ENCODE data around the gene HFE.

HFE gene

DNA sequence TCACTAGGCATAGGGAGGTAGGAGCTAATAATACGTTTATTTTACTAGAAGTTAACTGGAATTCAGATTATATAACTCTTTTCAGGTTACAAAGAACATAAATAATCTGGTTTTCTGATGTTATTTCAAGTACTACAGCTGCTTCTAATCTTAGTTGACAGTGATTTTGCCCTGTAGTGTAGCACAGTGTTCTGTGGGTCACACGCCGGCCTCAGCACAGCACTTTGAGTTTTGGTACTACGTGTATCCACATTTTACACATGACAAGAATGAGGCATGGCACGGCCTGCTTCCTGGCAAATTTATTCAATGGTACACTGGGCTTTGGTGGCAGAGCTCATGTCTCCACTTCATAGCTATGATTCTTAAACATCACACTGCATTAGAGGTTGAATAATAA is 1.1 kb downstream of the HFE start:
- H3K4me1 ChIP-seq: peaks cover 32% of the 10 kb centered on the region
- H3K4me2 ChIP-seq: peak overlapping the region; percentile 94
- peaks cover 4% of the 10 kb centered on the region; the same call in 1 of the 2 replicates for H3K9me3 ChIP-seq
- H3K9ac ChIP-seq: peak overlapping the region; percentile 81; the same call in 1 of the 2 replicates
- TF ChIP-seq Cebpa-rat (IDR thresholded peaks at IDR 0.05): no peak
- no peaks in the 10 kb centered on the region for H4K20me1 ChIP-seq
- H3K27ac ChIP-seq: peak overlapping the region; percentile 79
- H3K27me3 ChIP-seq: no peaks in the 10 kb centered on the region
- H3K4me3 ChIP-seq: peak overlapping the region; percentile 75
- H3K36me3 ChIP-seq: no peaks in the 10 kb centered on the region

DNA sequence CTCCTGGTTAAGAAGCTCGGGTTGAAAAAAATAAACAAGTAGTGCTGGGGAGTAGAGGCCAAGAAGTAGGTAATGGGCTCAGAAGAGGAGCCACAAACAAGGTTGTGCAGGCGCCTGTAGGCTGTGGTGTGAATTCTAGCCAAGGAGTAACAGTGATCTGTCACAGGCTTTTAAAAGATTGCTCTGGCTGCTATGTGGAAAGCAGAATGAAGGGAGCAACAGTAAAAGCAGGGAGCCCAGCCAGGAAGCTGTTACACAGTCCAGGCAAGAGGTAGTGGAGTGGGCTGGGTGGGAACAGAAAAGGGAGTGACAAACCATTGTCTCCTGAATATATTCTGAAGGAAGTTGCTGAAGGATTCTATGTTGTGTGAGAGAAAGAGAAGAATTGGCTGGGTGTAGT is 2.0 kb downstream of the HFE start:
- Histone ChIP-seq H3K9ac (no peak overlapping the region), H3K9me3 (0 out of 2 replicates have a peak, but pooled peaks cover 4% of the 10 kb centered on the region), H3K4me3 (no peak overlapping the region), H3K4me2 (no peak overlapping the region), H3K36me3 (no peaks in the 10 kb centered on the region), H3K27me3 (no peaks in the 10 kb centered on the region), H3K4me1 (peaks cover 32% of the 10 kb centered on the region), H3K27ac (no peak overlapping the region), H4K20me1 (no peaks in the 10 kb centered on the region)
- no peak for TF ChIP-seq Cebpa-rat (IDR thresholded peaks at IDR 0.05)

DNA sequence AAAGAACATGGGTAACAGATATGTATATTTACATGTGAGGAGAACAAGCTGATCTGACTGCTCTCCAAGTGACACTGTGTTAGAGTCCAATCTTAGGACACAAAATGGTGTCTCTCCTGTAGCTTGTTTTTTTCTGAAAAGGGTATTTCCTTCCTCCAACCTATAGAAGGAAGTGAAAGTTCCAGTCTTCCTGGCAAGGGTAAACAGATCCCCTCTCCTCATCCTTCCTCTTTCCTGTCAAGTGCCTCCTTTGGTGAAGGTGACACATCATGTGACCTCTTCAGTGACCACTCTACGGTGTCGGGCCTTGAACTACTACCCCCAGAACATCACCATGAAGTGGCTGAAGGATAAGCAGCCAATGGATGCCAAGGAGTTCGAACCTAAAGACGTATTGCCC is 5.2 kb downstream of the HFE start:
- Histone ChIP-seq H3K36me3 (no peaks in the 10 kb centered on the region), H3K27me3 (no peaks in the 10 kb centered on the region), H3K4me3 (no peak overlapping the region), H3K27ac (no peak overlapping the region), H3K4me2 (peak overlapping the region; percentile 41), H4K20me1 (no peaks in the 10 kb centered on the region), H3K4me1 (peaks cover 32% of the 10 kb centered on the region), H3K9me3 (0 out of 2 replicates have a peak, but pooled peaks cover 4% of the 10 kb centered on the region), H3K9ac (no peak overlapping the region)
- TF ChIP-seq Cebpa-rat (IDR thresholded peaks at IDR 0.05): no peak

DNA sequence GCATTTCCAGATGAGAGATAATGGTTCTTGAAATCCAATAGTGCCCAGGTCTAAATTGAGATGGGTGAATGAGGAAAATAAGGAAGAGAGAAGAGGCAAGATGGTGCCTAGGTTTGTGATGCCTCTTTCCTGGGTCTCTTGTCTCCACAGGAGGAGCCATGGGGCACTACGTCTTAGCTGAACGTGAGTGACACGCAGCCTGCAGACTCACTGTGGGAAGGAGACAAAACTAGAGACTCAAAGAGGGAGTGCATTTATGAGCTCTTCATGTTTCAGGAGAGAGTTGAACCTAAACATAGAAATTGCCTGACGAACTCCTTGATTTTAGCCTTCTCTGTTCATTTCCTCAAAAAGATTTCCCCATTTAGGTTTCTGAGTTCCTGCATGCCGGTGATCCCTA is 6.8 kb downstream of the HFE start:
- TF ChIP-seq Cebpa-rat (IDR thresholded peaks at IDR 0.05): no peak
- Histone ChIP-seq H3K4me1 (peaks cover 20% of the 10 kb centered on the region), H3K4me2 (no peak overlapping the region), H3K9ac (no peak overlapping the region), H3K36me3 (no peaks in the 10 kb centered on the region), H4K20me1 (no peaks in the 10 kb centered on the region), H3K9me3 (0 out of 2 replicates have a peak, but pooled peaks cover 4% of the 10 kb centered on the region), H3K27me3 (no peaks in the 10 kb centered on the region), H3K4me3 (no peak overlapping the region), H3K27ac (no peak overlapping the region)

DNA sequence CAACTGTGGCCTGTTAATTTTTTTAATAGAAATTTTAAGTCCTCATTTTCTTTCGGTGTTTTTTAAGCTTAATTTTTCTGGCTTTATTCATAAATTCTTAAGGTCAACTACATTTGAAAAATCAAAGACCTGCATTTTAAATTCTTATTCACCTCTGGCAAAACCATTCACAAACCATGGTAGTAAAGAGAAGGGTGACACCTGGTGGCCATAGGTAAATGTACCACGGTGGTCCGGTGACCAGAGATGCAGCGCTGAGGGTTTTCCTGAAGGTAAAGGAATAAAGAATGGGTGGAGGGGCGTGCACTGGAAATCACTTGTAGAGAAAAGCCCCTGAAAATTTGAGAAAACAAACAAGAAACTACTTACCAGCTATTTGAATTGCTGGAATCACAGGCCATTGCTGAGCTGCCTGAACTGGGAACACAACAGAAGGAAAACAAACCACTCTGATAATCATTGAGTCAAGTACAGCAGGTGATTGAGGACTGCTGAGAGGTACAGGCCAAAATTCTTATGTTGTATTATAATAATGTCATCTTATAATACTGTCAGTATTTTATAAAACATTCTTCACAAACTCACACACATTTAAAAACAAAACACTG is 10.1 kb downstream of the HFE start:
- Histone ChIP-seq H3K4me1 (peaks cover 5% of the 10 kb centered on the region), H3K36me3 (no peaks in the 10 kb centered on the region), H3K9ac (no peak overlapping the region), H3K4me3 (no peak overlapping the region), H3K4me2 (no peak overlapping the region), H3K27ac (no peak overlapping the region), H4K20me1 (no peaks in the 10 kb centered on the region), H3K27me3 (no peaks in the 10 kb centered on the region), H3K9me3 (no peaks in the 10 kb centered on the region)
- no peak for TF ChIP-seq Cebpa-rat (IDR thresholded peaks at IDR 0.05)

DNA sequence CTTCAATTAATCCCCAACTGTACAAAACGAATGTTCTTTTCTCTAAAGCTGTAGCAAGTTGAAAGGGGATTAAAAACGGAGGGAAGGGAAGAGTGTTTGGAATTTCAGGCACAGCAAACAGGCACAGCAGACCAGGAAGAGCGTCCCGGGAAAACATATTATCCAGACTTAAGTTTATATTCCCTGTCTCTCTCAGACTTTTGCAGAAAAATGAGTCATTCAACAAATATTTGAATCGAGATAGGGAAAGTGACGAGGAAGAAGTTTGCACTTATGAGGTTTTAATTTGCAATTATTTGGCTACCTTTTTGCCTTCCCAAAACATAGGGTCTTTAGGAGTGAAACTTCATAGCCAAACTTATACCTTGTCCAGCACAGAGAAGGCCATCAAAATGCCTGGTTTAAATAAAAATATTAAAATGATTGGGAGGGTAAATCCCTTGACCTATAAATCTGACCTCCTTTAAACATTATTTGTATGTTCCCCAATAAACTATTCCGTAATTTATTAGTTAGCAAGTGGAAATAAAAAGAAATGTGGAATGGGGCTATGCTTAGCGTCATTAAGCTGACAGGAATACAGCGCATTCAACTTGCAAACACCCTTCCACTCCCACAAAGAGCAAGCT is 16.0 kb downstream of the HFE start:
- Histone ChIP-seq H4K20me1 (no peaks in the 10 kb centered on the region), H3K36me3 (0 out of 2 replicates have a peak, but pooled peaks cover 6% of the 10 kb centered on the region), H3K27me3 (no peaks in the 10 kb centered on the region), H3K4me2 (peak overlapping the region; percentile 91), H3K9me3 (peaks cover 27% of the 10 kb centered on the region), H3K9ac (peak overlapping the region; percentile 83; the same call in 1 of the 2 replicates), H3K27ac (peak overlapping the region; percentile 74), H3K4me3 (peak overlapping the region; percentile 66; the same call in 1 of the 2 replicates), H3K4me1 (peaks cover 17% of the 10 kb centered on the region)
- no peak for TF ChIP-seq Cebpa-rat (IDR thresholded peaks at IDR 0.05)

DNA sequence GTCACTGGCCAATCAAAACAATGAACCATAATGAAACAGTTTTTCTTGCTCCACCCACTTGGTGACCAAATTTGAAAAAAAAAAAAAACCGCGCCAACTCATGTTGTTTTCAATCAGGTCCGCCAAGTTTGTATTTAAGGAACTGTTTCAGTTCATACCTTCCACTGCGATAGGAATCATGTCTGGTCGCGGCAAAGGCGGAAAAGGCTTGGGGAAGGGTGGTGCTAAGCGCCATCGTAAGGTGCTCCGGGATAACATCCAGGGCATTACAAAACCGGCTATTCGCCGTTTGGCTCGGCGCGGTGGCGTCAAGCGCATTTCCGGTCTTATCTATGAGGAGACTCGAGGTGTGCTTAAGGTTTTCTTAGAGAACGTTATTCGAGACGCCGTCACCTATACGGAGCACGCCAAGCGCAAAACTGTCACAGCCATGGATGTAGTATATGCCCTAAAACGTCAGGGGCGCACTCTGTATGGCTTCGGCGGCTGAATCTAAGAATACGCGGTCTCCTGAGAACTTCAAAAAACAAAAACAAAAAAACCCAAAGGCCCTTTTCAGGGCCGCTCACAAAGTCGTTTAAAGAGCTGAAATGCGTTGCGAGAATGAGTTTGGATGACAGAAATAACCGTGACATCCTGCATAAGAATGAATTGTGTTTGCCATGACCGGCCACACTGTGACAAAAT is 16.7 kb downstream of the HFE start:
- no peaks in the 10 kb centered on the region for H3K27me3 ChIP-seq
- H3K9ac ChIP-seq: peak overlapping the region; percentile 83
- TF ChIP-seq Cebpa-rat (IDR thresholded peaks at IDR 0.05): no peak
- H3K4me2 ChIP-seq: peak overlapping the region; percentile 91
- no peaks in the 10 kb centered on the region for H4K20me1 ChIP-seq
- peak overlapping the region; percentile 66 for H3K4me3 ChIP-seq
- peak overlapping the region; percentile 85 for H3K27ac ChIP-seq
- peaks cover 32% of the 10 kb centered on the region for H3K9me3 ChIP-seq
- H3K4me1 ChIP-seq: peaks cover 17% of the 10 kb centered on the region
- H3K36me3 ChIP-seq: 0 out of 2 replicates have a peak, but pooled peaks cover 6% of the 10 kb centered on the region

DNA sequence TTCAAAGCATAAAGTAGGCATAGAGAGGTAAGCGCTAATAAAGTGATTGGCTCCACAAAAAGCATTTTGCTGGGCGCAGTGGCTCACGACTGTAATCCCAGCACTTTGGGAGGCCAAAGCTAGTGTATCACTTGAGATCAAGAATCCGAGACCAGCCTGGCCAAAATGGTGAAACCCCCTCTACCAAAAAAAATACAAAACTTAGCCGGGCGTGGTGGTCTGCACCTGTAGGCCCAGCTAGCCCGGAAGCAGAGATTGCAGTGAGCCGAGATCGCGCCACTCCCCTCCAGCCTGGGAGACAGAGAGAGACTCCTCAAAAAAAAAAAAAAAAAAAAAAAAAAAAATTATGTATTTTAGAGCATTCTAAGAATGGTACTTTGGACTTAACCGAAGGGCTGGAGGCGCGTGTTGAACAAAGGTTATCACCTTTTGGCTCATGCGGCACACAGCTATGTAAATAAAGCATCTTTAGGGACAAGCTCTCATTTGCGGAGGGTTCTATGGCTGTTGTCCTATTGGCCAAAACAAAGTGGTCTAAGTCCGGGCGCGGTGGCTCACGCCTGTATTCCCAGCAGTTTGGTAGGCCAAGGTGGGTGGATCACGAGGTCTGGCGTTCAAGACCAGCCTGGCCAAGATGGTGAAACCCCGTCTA is 17.4 kb downstream of the HFE start:
- H3K9ac ChIP-seq: peak overlapping the region; percentile 83
- H3K4me1 ChIP-seq: peaks cover 17% of the 10 kb centered on the region
- H4K20me1 ChIP-seq: no peaks in the 10 kb centered on the region
- H3K36me3 ChIP-seq: 0 out of 2 replicates have a peak, but pooled peaks cover 6% of the 10 kb centered on the region
- H3K4me2 ChIP-seq: peak overlapping the region; percentile 91
- no peak for TF ChIP-seq Cebpa-rat (IDR thresholded peaks at IDR 0.05)
- no peaks in the 10 kb centered on the region for H3K27me3 ChIP-seq
- H3K27ac ChIP-seq: peak overlapping the region; percentile 85
- H3K4me3 ChIP-seq: peak overlapping the region; percentile 66
- peaks cover 33% of the 10 kb centered on the region for H3K9me3 ChIP-seq

DNA sequence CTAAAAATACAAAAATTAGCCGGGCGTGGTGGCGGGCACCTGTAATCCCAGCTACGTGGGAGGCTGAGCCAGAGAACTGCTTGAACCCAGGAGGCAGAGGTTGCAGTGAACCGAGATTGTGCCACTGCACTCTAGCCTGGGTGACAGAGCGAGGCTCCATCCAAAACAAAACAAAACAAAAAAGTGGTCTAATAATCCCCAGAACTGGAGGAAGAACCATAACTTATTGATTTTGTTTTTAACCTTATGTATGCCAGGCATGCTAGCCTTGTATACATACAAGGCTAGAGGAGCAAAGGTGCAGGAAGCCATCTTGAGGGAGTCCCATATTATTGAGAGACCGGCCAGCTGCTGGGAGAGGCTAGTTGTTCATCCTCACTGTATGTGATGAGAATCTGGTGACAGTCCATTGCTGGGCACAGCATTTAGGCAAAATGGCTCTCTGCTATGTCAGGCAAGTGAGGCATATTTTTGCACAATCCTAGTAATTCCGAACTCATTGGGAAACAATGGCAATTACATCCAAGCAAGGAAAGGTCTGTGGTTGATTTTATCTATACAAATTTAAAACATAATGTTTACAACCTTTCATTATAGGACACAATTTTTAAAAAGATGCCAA is 18.0 kb downstream of the HFE start:
- Histone ChIP-seq H3K27ac (no peak overlapping the region), H3K4me3 (0 out of 2 replicates have a peak overlapping the region, but pooled peaks have one; percentile 66), H3K4me1 (peaks cover 17% of the 10 kb centered on the region)

More for the DNA sequence above, 18.0 kb downstream of the HFE start:
- H4K20me1 ChIP-seq: no peaks in the 10 kb centered on the region
- no peak overlapping the region; the same call in 1 of the 2 replicates for H3K9ac ChIP-seq
- no peak for TF ChIP-seq Cebpa-rat (IDR thresholded peaks at IDR 0.05)
- 0 out of 2 replicates have a peak, but pooled peaks cover 6% of the 10 kb centered on the region for H3K36me3 ChIP-seq
- peak overlapping the region; percentile 91; the same call in 1 of the 2 replicates for H3K4me2 ChIP-seq
- H3K27me3 ChIP-seq: no peaks in the 10 kb centered on the region
- peaks cover 33% of the 10 kb centered on the region for H3K9me3 ChIP-seq

All from BLaER1 (cell line).